Smooth muscle cell (in vitro differentiated cells): ENCODE data around the gene MAP2. TPM values are rescaled to one million over a fixed set of nuclear protein-coding genes. Genes with fewer than 3 reads are reported as not detected.

Experiments used
- DNase-seq: peaks from one replicate; lab custom pipeline; 2025; ENCODE audit not compliant: unreplicated experiment; lab: John Stamatoyannopoulos, UW
- H2AFZ ChIP-seq: fragments of 200-600 bp; sonication (generic); 2 replicates; pipeline ENCODE4 v1.6.0; 2016; ENCODE audit warnings: antibody characterized with exemption, low read depth, mild to moderate bottlenecking
- H3F3A ChIP-seq: fragments of 200-600 bp; sonication (generic); 2 replicates; pipeline ENCODE4 v1.6.0; 2017; ENCODE audit warnings: antibody characterized with exemption, low read depth
- H3K27ac ChIP-seq: fragments of 200-600 bp; sonication (generic); 2 replicates; pipeline ENCODE4 v1.5.1; 2016; ENCODE audit warnings: low read depth, mild to moderate bottlenecking
- H3K27me3 ChIP-seq: fragments of 200-600 bp; sonication (generic); 2 replicates; pipeline ENCODE4 v1.6.1; 2016; ENCODE audit warnings: low read depth, mild to moderate bottlenecking
- H3K36me3 ChIP-seq: fragments of 200-600 bp; sonication (generic); 2 replicates; pipeline ENCODE4 v1.5.1; 2016; ENCODE audit warnings: low read depth
- H3K4me1 ChIP-seq: fragments of 200-600 bp; sonication (generic); 2 replicates; pipeline ENCODE4 v1.5.1; 2016; ENCODE audit warnings: low read depth
- H3K4me2 ChIP-seq: fragments of 200-600 bp; sonication (generic); 2 replicates; pipeline ENCODE4 v1.6.0; 2016; ENCODE audit warnings: mild to moderate bottlenecking
- H3K4me3 ChIP-seq: fragments of 200-600 bp; sonication (generic); 2 replicates; pipeline ENCODE4 v1.5.1; 2016; ENCODE audit warnings: mild to moderate bottlenecking
- H3K79me2 ChIP-seq: fragments of 200-600 bp; sonication (generic); 2 replicates; pipeline ENCODE4 v1.6.0; 2016; ENCODE audit warnings: low read depth, mild to moderate bottlenecking
- H3K9ac ChIP-seq: fragments of 200-600 bp; sonication (generic); 2 replicates; pipeline ENCODE4 v1.6.0; 2016; ENCODE audit warnings: low read depth
- H3K9me3 ChIP-seq: fragments of 200-600 bp; sonication (generic); replicated peaks from 2 replicates; pipeline ENCODE4 v1.5.1; 2016; ENCODE audit warnings: low read depth
- H4K20me1 ChIP-seq: fragments of 200-600 bp; sonication (generic); 2 replicates; pipeline ENCODE4 v1.6.0; 2016; ENCODE audit warnings: low read depth
- CTCF ChIP-seq: fragments of 200-600 bp; sonication (generic); IDR thresholded peaks from 2 replicates; pipeline ENCODE4 v1.5.1; 2017; ENCODE audit warnings: borderline replicate concordance, mild to moderate bottlenecking, antibody characterized with exemption; ENCODE audit not compliant: insufficient read depth, poor library complexity, severe bottlenecking
- WGBS: methylation state at CpG from one replicate; pipeline ENCODE4 v1.1.7; 2016; ENCODE audit warnings: low lambda C conversion rate; 5-methylcytosine and 5-hydroxymethylcytosine counted together
- polyA plus RNA-seq: library from polyadenylated mRNA; unstranded; fragments of >200 nt; fragmentation: Nextera tagmentation; extraction: Ambion mirVana; gene quantifications from 2 replicates; pipeline ENCODE4 v1.2.1, GENCODE V29; 2016
- total RNA-seq: library from RNA; depleted of rRNA; stranded (reverse); fragments of >200 nt; gene quantifications from 2 replicates; pipeline ENCODE4 v1.2.3, GENCODE V29; 2014

Gene MAP2
- total and polyA plus RNA-seq, 2 experiments from 2014 or later: 1.8 to 18.7 TPM

- H2AFZ ChIP-seq: no peak overlapping the region
Observed at GRCh38 chr2:209442939-209443338, 19.1 kb downstream of the MAP2 start.

GRCh38 chr2:209445485-209445884 is 21.6 kb downstream of the MAP2 start:
- H3K4me2 ChIP-seq: no peak overlapping the region
- no peak for DNase-seq
- no peak overlapping the region for H3K27ac ChIP-seq
- H3K9me3 ChIP-seq: no peaks in the 10 kb centered on the region
- H3F3A ChIP-seq: no peaks in the 10 kb centered on the region
- no peaks in the 10 kb centered on the region for H3K79me2 ChIP-seq
- H2AFZ ChIP-seq: no peak overlapping the region
- H3K4me3 ChIP-seq: no peak overlapping the region
- H3K4me1 ChIP-seq: peaks cover 10% of the 10 kb centered on the region
- H4K20me1 ChIP-seq: no peaks in the 10 kb centered on the region
- no peaks in the 10 kb centered on the region for H3K27me3 ChIP-seq
- H3K36me3 ChIP-seq: no peaks in the 10 kb centered on the region
- TF ChIP-seq CTCF: no peak
- H3K9ac ChIP-seq: no peak overlapping the region
- 89% methylated on average over 2 of the region's 2 CpGs for WGBS

More at GRCh38 chr2:209442939-209443338, 19.1 kb downstream of the MAP2 start:
- Histone ChIP-seq H3K27ac (no peak overlapping the region), H4K20me1 (no peaks in the 10 kb centered on the region), H3K4me3 (no peak overlapping the region), H3K27me3 (no peaks in the 10 kb centered on the region), H3K4me2 (no peak overlapping the region), H3K9ac (no peak overlapping the region), H3K36me3 (no peaks in the 10 kb centered on the region), H3K9me3 (no peaks in the 10 kb centered on the region), H3K4me1 (peaks cover 10% of the 10 kb centered on the region), H3F3A (no peaks in the 10 kb centered on the region), H3K79me2 (no peaks in the 10 kb centered on the region)
- 97% methylated on average over 1 of the region's 1 CpG for WGBS
- DNase-seq: no peak
- TF ChIP-seq CTCF: no peak

GRCh38 chr2:209451209-209451834 is 27.5 kb downstream of the MAP2 start:
- Histone ChIP-seq H3F3A (no peaks in the 10 kb centered on the region), H4K20me1 (no peaks in the 10 kb centered on the region), H3K9ac (no peak overlapping the region), H3K79me2 (no peaks in the 10 kb centered on the region), H3K27me3 (no peaks in the 10 kb centered on the region), H3K27ac (no peak overlapping the region), H3K36me3 (no peaks in the 10 kb centered on the region), H2AFZ (no peak overlapping the region), H3K4me3 (no peak overlapping the region), H3K4me1 (peaks cover 14% of the 10 kb centered on the region), H3K4me2 (no peak overlapping the region), H3K9me3 (no peaks in the 10 kb centered on the region)
- TF ChIP-seq CTCF: no peak
- no peak for DNase-seq
- 60% methylated on average over 3 of the region's 3 CpGs for WGBS

- H3K27me3 ChIP-seq: no peaks in the 10 kb centered on the region
Observed at GRCh38 chr2:209456489-209456888, 32.6 kb downstream of the MAP2 start.

More at GRCh38 chr2:209456489-209456888, 32.6 kb downstream of the MAP2 start:
- Histone ChIP-seq H3K4me3 (no peak overlapping the region), H3K9me3 (no peaks in the 10 kb centered on the region), H3K4me2 (no peak overlapping the region), H3K36me3 (no peaks in the 10 kb centered on the region), H2AFZ (no peak overlapping the region), H4K20me1 (no peaks in the 10 kb centered on the region), H3K9ac (no peak overlapping the region), H3K27ac (no peak overlapping the region), H3K4me1 (peaks cover 12% of the 10 kb centered on the region), H3K79me2 (no peaks in the 10 kb centered on the region), H3F3A (no peaks in the 10 kb centered on the region)
- no peak for DNase-seq
- TF ChIP-seq CTCF: no peak
